Measurements from ENCODE around the gene SPRED2.

The SPRED2 gene

DNA sequence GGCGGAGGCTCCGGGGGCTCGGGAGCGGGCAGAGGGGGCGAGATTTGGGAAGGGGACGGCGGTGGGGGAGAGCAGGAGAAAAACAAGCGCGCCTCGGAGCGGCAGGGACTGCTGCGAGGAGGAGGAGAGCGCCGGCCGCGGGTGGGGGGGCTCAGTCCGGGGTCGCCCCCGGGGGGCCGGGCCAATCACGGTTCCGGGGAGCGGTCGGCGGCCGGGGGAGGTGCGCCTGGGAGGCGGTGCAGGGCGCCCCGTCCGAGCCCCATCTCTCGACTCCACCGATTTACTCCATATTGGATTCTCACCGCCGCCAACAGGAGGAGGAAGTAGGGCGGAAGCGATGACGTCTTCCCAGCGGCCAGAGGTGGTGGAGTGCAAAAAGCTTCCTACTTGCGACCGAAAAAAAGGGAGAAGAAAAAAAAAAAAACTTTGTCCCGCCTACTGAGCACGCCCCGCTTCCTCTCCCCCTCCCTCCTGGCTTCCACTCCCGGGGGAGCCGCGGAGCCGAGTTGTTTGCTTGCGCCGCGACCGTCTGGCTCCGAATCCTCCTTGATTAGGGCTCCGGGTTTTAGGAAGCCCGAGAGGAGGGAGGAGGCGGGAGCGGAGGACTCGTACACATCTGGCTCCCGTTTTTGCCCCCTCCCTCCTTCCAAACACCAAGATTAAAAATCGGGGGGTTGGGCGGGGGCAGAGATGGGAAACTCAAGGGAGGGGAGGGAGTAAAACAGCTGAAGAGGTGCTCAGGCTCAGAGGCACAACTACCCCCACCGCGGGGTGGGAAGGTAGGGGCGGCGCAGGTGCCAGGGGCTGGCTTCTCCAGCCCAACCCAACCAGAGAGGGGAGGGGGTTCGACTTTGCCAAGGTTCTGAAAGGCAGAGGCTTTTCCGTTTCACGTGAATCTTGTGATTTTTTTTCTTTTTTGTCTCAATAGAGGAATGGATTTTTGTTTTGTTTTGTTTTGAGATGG is at the start of gene SPRED2:
Gene SPRED2 (minus strand): TSS at position 373 of the 964 bp plus-strand sequence. CDS start 612 bp downstream, outside the sequence.
- peak; percentile 74 for DNase-seq (ENCODE audit: low read depth, low spot score)
- ChIA-PET POLR2A (interaction anchor here (0.7 to 1.4 kb wide), 3 partner anchors 112 to 246 kb away, joined by 3 read pairs; partner anchors contain the start of gene ACTR2), CTCF (interaction anchor here (0.6 kb wide), 1 partner anchor 143 kb away, joined by 3 read pairs; no protein-coding TSS in a partner anchor)
- TF ChIP-seq, protein P1, sequence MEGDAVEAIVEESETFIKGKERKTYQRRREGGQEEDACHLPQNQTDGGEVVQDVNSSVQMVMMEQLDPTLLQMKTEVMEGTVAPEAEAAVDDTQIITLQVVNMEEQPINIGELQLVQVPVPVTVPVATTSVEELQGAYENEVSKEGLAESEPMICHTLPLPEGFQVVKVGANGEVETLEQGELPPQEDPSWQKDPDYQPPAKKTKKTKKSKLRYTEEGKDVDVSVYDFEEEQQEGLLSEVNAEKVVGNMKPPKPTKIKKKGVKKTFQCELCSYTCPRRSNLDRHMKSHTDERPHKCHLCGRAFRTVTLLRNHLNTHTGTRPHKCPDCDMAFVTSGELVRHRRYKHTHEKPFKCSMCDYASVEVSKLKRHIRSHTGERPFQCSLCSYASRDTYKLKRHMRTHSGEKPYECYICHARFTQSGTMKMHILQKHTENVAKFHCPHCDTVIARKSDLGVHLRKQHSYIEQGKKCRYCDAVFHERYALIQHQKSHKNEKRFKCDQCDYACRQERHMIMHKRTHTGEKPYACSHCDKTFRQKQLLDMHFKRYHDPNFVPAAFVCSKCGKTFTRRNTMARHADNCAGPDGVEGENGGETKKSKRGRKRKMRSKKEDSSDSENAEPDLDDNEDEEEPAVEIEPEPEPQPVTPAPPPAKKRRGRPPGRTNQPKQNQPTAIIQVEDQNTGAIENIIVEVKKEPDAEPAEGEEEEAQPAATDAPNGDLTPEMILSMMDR (IDR thresholded peaks at IDR 0.05; ENCODE audit: insufficient read depth, low read length, missing control alignments) = no peak
- H3K4me3 ChIP-seq (ENCODE audit: low read depth, low read length) = peak within 1 kb of the TSS; percentile 84

DNA sequence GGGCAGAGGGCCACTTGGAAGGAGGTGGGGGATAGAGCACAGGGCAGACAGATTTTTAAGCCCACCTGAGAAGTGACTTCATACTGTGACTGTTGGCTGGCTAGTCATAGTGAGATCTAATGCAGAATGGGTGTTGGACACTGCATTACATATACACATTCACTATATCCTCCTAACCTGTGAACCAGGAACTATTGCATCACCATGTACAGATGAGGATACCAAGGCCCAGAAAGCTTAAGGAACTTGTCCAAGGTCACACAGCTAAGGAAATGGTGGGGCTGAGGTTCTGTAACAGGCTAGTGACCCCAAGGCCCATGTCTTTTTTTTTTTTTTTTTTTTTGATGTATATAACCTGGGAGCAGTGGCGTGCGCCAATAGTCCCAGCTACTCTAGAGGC is 49.6 kb upstream of the SPRED2 start:
- no peak overlapping the region for H3K4me3 ChIP-seq (ENCODE audit: low read depth, low read length)
- CTCF ChIA-PET = no interaction called here
- no peak for DNase-seq (ENCODE audit: low read depth, low spot score)
- POLR2A ChIA-PET = interaction anchor here (1.0 kb wide), 1 partner anchor 10 kb away, joined by 5 read pairs; no protein-coding TSS in a partner anchor
- TF ChIP-seq, protein P1 (IDR thresholded peaks at IDR 0.05; ENCODE audit: insufficient read depth, low read length, missing control alignments) = no peak

DNA sequence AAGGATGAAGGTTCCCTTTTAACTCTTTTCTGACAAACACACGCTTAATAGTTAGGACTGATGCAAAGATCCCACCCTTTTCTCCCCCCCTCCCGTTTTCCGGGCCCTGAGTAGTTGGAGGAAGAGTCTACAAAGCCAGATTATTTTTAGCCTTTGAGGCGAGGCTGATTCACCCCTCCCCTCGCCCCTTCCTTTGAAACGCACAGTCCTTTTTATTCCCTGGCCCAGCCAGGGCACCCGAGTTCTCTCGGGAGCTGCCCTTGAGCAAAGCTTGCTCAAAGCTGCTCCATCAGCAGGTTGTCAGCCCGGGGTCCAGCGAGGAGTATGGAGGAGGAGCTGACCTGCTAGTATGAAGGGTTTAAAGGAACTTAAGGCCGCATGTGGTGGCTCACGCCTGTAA is 47.1 kb upstream of the SPRED2 start:
- DNase-seq (ENCODE audit: low read depth, low spot score) = no peak
- ChIA-PET CTCF (no interaction called here), POLR2A (no interaction called here)
- TF ChIP-seq, protein P1 (IDR thresholded peaks at IDR 0.05; ENCODE audit: insufficient read depth, low read length, missing control alignments) = no peak
- H3K4me3 ChIP-seq (ENCODE audit: low read depth, low read length) = no peak overlapping the region

DNA sequence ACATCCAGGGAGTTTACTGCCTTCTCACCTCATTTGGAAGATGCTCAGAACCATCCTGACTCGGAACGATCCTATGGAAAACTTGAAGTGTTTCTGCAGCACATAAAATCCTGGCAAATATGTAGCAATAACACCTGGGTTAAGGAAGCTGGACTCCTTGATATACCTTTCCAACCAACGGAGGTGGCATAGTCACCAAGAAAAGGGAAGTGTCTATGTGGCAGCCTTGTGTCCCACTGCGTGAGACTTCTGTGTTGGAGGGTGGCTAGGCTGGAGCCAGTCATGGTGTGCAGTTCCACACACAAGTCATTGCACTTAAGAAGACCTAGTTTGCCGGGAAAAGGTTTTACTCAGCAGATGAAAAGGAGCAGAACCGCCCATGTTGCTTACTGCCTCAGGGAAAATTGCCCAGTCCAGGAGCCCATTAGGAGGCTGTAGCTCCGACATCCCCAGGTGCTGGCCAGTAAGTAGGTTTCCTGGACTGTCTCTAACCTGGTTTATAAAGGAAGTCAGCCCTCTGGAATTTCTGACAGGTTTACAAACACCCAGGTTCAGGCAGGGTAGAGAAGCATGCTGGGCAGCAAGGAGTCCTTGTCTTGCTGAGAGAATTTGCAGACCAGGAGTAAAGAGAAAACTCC is 46.2 kb upstream of the SPRED2 start:
- ChIA-PET POLR2A (no interaction called here), CTCF (no interaction called here)
- TF ChIP-seq, protein P1 (IDR thresholded peaks at IDR 0.05; ENCODE audit: insufficient read depth, low read length, missing control alignments) = no peak
- no peak overlapping the region for H3K4me3 ChIP-seq (ENCODE audit: low read depth, low read length)
- DNase-seq (ENCODE audit: low read depth, low spot score) = no peak

DNA sequence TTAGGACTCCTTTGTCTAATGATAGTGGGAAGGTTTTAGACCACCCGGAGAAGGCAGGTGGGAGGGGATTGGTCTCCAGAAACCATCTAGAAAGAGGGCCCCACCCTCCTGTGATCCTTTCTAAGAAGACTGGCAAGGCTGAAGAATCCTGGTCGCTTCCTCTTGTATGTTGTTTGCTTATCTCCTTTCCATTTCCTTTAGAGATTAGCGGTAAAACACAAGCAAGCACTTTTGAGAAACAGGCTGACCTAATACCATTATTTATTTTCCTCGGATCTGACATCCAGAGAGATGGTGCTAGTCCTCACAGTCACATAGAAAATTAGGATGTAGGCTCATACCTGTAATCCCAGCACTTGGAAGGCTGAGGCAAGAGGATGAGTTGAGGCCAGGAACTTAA is 45.2 kb upstream of the SPRED2 start:
- CTCF ChIA-PET = no interaction called here

More for the DNA sequence above, 45.2 kb upstream of the SPRED2 start:
- no peak for DNase-seq (ENCODE audit: low read depth, low spot score)
- H3K4me3 ChIP-seq (ENCODE audit: low read depth, low read length) = no peak overlapping the region
- POLR2A ChIA-PET = no interaction called here
- TF ChIP-seq, protein P1 (IDR thresholded peaks at IDR 0.05; ENCODE audit: insufficient read depth, low read length, missing control alignments) = no peak
